ENCODE results near the gene TMIGD2. TPM values are rescaled to one million over a fixed set of nuclear protein-coding genes. Genes with fewer than 3 reads are reported as not detected.

Gene TMIGD2
- total and polyA plus RNA-seq, 2 of the 4 experiments (the other 2 are of a cell fraction): not detected

- Histone ChIP-seq H2AK5ac (ENCODE audit: low read depth, low read length) (no peak overlapping the region), H4K5ac (ENCODE audit: low read depth, low read length) (no peak overlapping the region), H2AK9ac (replicated peaks; ENCODE audit: low read depth, low read length, poor library complexity) (no peak overlapping the region), H2BK15ac (ENCODE audit: low read depth, low read length) (no peak overlapping the region), H3K9me1 (ENCODE audit: insufficient read depth, low read length) (no peaks in the 10 kb centered on the region), H3K4me1 (ENCODE audit: control insufficient read depth, insufficient read depth, low read length) (no peaks in the 10 kb centered on the region), H3K4me2 (ENCODE audit: low read depth, low read length) (no peak overlapping the region; the same call in 1 of the 2 replicates), H2BK120ac (ENCODE audit: low read depth, low read length) (no peak overlapping the region), H3K23ac (ENCODE audit: low read depth, low read length) (no peak overlapping the region), H2BK5ac (ENCODE audit: low read depth, low read length, poor library complexity, severe bottlenecking) (no peak overlapping the region), H4K20me1 (ENCODE audit: insufficient read depth, low read length) (no peaks in the 10 kb centered on the region), H3K56ac (ENCODE audit: extremely low read depth, insufficient read depth, low read length) (no peak overlapping the region), H2AFZ (replicated peaks; ENCODE audit: low read length, poor library complexity) (peak overlapping the region; percentile 84), H4K91ac (ENCODE audit: insufficient read depth, low read depth, low read length) (no peak overlapping the region), H3K4me3 (ENCODE audit: insufficient read depth, low read depth, low read length) (no peak overlapping the region), H3K79me1 (ENCODE audit: low read depth in 1 of 2, low read length in 2 of 2) (no peaks in the 10 kb centered on the region), H3K9ac (ENCODE audit: low read depth, low read length) (no peak overlapping the region), H3K36me3 (ENCODE audit: control insufficient read depth, insufficient read depth, low read length) (no peaks in the 10 kb centered on the region), H3K27ac (ENCODE audit: insufficient read depth, low read length) (no peak overlapping the region), H3K27me3 (ENCODE audit: control insufficient read depth, insufficient read depth, low read length) (no peaks in the 10 kb centered on the region; the same call in 1 of the 2 replicates), H3K9me3 (ENCODE audit: control insufficient read depth, insufficient read depth, low read length) (peaks cover 3% of the 10 kb centered on the region; the same call in 1 of the 2 replicates), H3K4ac (ENCODE audit: low read depth, low read length) (no peak overlapping the region), H3K18ac (ENCODE audit: low read depth, low read length) (no peak overlapping the region), H3K14ac (replicated peaks; ENCODE audit: low read depth, low read length) (no peak overlapping the region), H2BK20ac (ENCODE audit: low read depth, low read length) (no peak overlapping the region), H4K8ac (ENCODE audit: low read depth in 2 of 2, low read length in 2 of 2) (no peak overlapping the region)
- TF ChIP-seq ELK1 (IDR thresholded peaks at IDR 0.05; ENCODE audit: borderline replicate concordance, low read depth, low read length) (no peak), MXI1 (IDR thresholded peaks at IDR 0.05; ENCODE audit: borderline replicate concordance, low read depth, low read length) (no peak), BHLHE40 (IDR thresholded peaks at IDR 0.05; ENCODE audit: low read depth, low read length) (no peak), CTCF (conservative IDR thresholded peaks at IDR 0.05; ENCODE audit: low read depth, low read length) (no peak), CHD1 (IDR thresholded peaks at IDR 0.05; ENCODE audit: low read depth, low read length) (no peak), RCOR1 (IDR thresholded peaks at IDR 0.05; ENCODE audit: insufficient replicate concordance, low read length) (no peak), MAZ (IDR thresholded peaks at IDR 0.05; ENCODE audit: borderline replicate concordance, low read depth, low read length) (no peak), RAD21 (IDR thresholded peaks at IDR 0.05; ENCODE audit: low read length) (no peak), NFE2L2 (IDR thresholded peaks at IDR 0.05; ENCODE audit: low read depth, low read length) (no peak), CEBPB (IDR thresholded peaks at IDR 0.05; ENCODE audit: low read depth, low read length) (no peak), SMC3 (IDR thresholded peaks at IDR 0.05; ENCODE audit: low read depth, low read length) (no peak), FOS (IDR thresholded peaks at IDR 0.05; ENCODE audit: low read depth, low read length) (no peak), USF2 (IDR thresholded peaks at IDR 0.05; ENCODE audit: low read depth, low read length) (no peak), MAFK (IDR thresholded peaks at IDR 0.05; ENCODE audit: low read depth, low read length) (no peak)
- CTCF ChIA-PET: no interaction called here
- ATAC-seq (ENCODE audit: low read depth): no peak
- in situ Hi-C loops (cut with MboI; ENCODE audit: low sequenced_read_pairs): no loop called here
- dilution Hi-C loops (cut with HindIII; ENCODE audit: low sequenced_read_pairs, unreplicated experiment): no loop called here
- POLR2A ChIA-PET (ENCODE audit: unreplicated experiment): no interaction called here
- intact Hi-C loops (cut with micrococcal nuclease): no loop called here
- BruUV-seq (replicated peaks): no TSS peak
- 45% methylated on average over 8 of the region's 13 CpGs; no CpG with 5 or more reads in 1 of the 2 experiments for WGBS, 2 experiments (ENCODE audit: extremely low coverage in 2 of 2, insufficient read length in 1 of 2)
- no peak for DNase-seq
These were observed 24.1 kb upstream of the TMIGD2 start for GRCh38 chr19:4326215-4326836.
